C4-2B (cell line): ENCODE data around the gene PTPRN2.

ENCODE experiments used
- ZFX ChIP-seq: fragments of 450-650 bp; IDR thresholded peaks from 2 replicates; pipeline ENCODE4 v1.6.1; 2017
- TF ChIP-seq, protein P1 (sequence below): fragments of 450-650 bp; conservative IDR thresholded peaks from 2 replicates; pipeline ENCODE4 v1.5.1; 2017; ENCODE audit warnings: mild to moderate bottlenecking

DNA sequence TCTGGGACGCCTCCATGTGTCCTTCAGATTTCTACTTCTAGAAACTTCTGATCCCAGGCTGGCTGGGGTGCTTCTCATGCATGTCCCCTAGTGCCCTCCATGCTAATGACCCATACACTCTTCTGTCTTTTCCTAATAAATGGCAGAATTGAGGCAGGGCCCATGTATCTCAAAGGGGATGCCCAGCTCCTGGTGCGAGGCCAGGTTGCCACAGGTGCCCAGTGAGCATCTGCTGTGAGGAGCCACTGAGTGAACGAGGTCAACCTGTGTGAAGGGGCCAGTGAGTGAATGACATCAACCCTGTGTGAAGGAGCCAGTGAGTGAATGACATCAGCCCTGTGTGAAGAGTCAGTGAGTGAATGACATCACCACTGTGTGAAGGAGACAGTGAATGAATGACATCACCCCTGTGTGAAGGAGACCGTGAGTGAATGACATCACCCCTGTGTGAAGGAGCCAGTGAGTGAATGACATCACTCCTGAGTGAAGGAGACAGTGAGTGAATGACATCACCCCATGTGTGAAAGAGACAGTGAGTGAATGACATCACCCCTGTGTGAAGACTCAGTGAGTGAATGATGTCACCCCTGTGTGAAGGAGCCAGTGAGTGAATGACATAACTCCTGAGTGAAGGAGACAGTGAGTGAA, 478.9 kb downstream of the PTPRN2 start:
- TF ChIP-seq ZFX = no peak
- TF ChIP-seq, protein P1, sequence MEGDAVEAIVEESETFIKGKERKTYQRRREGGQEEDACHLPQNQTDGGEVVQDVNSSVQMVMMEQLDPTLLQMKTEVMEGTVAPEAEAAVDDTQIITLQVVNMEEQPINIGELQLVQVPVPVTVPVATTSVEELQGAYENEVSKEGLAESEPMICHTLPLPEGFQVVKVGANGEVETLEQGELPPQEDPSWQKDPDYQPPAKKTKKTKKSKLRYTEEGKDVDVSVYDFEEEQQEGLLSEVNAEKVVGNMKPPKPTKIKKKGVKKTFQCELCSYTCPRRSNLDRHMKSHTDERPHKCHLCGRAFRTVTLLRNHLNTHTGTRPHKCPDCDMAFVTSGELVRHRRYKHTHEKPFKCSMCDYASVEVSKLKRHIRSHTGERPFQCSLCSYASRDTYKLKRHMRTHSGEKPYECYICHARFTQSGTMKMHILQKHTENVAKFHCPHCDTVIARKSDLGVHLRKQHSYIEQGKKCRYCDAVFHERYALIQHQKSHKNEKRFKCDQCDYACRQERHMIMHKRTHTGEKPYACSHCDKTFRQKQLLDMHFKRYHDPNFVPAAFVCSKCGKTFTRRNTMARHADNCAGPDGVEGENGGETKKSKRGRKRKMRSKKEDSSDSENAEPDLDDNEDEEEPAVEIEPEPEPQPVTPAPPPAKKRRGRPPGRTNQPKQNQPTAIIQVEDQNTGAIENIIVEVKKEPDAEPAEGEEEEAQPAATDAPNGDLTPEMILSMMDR = no peak
